Measurements from ENCODE around the gene UBE2N. TPM values are rescaled to one million over a fixed set of nuclear protein-coding genes. Genes with fewer than 3 reads are reported as not detected.

UBE2N gene
- total and polyA plus RNA-seq, 2 donors (not counting 3 experiments of a cell fraction or from before 2014, with no cell fraction given): 59.2 to 125 TPM

DNA sequence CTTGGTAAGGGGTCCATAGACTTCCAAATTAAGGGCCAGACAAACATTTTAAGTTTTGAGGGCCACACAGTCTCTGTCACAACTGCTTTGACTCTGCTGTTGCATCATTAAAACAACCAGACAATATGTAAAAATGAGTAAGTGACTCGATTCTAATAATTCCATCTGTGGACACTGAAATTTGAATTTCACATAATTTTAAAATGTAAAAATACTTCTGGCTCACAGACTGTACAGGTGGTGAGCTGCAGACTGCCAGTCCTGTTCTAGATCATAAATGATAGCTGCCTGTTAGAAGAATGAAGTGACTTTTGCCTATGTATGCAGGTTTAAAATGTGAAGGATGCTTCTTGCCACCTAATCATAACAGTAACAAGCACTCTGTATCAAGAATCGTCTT is 48.3 kb downstream of the UBE2N start:
- POLR2A ChIA-PET: no interaction called here
- Histone ChIP-seq H3K9me1 (replicated peaks; ENCODE audit: control insufficient read depth, extremely low read depth, insufficient read depth, low read length) (no peaks in the 10 kb centered on the region), H3K4me3 (replicated peaks in 1 of 3; ENCODE audit: insufficient read depth in 1 of 3, low read depth in 1 of 3, low read length in 3 of 3) (no peak overlapping the region), H3K9ac (replicated peaks; ENCODE audit: extremely low read depth, insufficient read depth, low read length) (no peak overlapping the region), H3K79me2 (ENCODE audit: control insufficient read depth, insufficient read depth, low read length) (peaks cover 63% of the 10 kb centered on the region), H3K9me3 (replicated peaks; ENCODE audit: control insufficient read depth, insufficient read depth, low read length) (no peaks in the 10 kb centered on the region), H3K27me3 (ENCODE audit: control insufficient read depth in 2 of 2, insufficient read depth in 2 of 2, low read length in 2 of 2) (no peaks in the 10 kb centered on the region), H3K27ac (ENCODE audit: insufficient read depth, low read depth, low read length) (no peak overlapping the region), H3K4me1 (ENCODE audit: control insufficient read depth, extremely low read depth, insufficient read depth, low read length) (peaks cover under 1% of the 10 kb centered on the region), H4K20me1 (replicated peaks; ENCODE audit: control insufficient read depth, extremely low read depth, insufficient read depth, low read length) (peaks cover 14% of the 10 kb centered on the region), H2AFZ (ENCODE audit: low read depth, low read length) (no peak overlapping the region), H3K36me3 (ENCODE audit: control insufficient read depth in 2 of 2, extremely low read depth in 1 of 2, insufficient read depth in 2 of 2, low read length in 2 of 2) (peaks cover 18 to 24% of the 10 kb centered on the region in 2 experiments), H3K4me2 (ENCODE audit: insufficient read depth, low read length) (no peak overlapping the region)
- DNase-seq (ENCODE audit: low read depth, low spot score) (no peak), FAIRE-seq (no peak)
- TF ChIP-seq POLR2A (IDR thresholded peaks at IDR 0.05; ENCODE audit: low read depth, low read length): no peak
- no TSS peak for BruUV-seq (replicated peaks)
- CTCF ChIA-PET: no interaction called here
- intact Hi-C loops (cut with micrococcal nuclease) (no loop called here), dilution Hi-C loops (cut with MboI; ENCODE audit: extremely low pct_ligation_motif_present, low sequenced_read_pairs) (loop anchor here (25.0 kb wide), 1 partner anchor 381 kb away; no protein-coding TSS in a partner anchor)

DNA sequence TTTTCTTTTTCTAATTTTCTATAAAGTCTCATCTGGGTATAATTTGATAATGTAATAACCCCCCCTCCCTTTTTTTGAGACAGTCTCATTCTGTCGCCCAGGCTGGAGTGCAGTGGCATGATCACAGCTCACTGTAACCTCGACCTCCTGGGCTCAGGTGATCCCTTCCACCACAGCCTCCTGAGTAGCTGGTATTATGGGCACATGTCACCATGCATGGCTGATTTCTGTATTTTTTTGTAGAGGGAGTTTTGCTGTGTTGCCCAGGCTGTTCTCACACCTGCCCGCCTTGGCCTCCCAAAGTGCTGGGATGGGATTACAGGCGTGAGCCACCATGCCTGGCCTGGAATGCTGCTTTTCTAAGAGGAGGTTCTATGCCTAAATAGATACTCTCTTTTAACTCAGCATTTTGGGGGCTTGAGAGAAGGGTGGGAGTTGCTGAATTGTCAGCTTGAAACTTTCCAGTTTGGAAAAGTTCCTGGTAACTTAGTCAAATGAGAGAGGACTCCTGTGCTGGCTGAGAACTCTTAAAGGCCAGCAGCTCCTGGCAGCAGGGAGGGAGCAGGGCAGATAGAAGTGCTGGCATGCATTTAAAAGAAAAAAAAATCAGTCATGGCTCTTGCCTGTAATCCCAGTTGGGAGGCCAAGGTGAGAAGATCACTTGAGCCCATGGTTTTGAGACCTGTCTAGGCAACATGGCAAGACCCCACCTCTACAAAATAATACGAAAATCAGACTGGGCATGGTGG is 51.0 kb downstream of the UBE2N start:
- no peak overlapping the region for H3K27ac ChIP-seq (ENCODE audit: insufficient read depth, low read depth, low read length)
- TF ChIP-seq POLR2A (IDR thresholded peaks at IDR 0.05; ENCODE audit: low read depth, low read length) (peak; percentile 12), MYC (IDR thresholded peaks at IDR 0.05; ENCODE audit: low read depth, low read length) (no peak)
- H3K27me3 ChIP-seq (ENCODE audit: control insufficient read depth in 2 of 2, insufficient read depth in 2 of 2, low read length in 2 of 2): no peaks in the 10 kb centered on the region
- DNase-seq (ENCODE audit: low read depth, low spot score): no peak
- dilution Hi-C loops (cut with MboI; ENCODE audit: extremely low pct_ligation_motif_present, low sequenced_read_pairs): loop anchor here (25.0 kb wide), 1 partner anchor 378 kb away; no protein-coding TSS in a partner anchor
- no peaks in the 10 kb centered on the region for H3K9me3 ChIP-seq (replicated peaks; ENCODE audit: control insufficient read depth, insufficient read depth, low read length)
- H3K79me2 ChIP-seq (ENCODE audit: control insufficient read depth, insufficient read depth, low read length): peaks cover 81% of the 10 kb centered on the region
- H2AFZ ChIP-seq (ENCODE audit: low read depth, low read length): no peak overlapping the region
- H3K9me1 ChIP-seq (replicated peaks; ENCODE audit: control insufficient read depth, extremely low read depth, insufficient read depth, low read length): no peaks in the 10 kb centered on the region
- peaks cover 23% of the 10 kb centered on the region for H4K20me1 ChIP-seq (replicated peaks; ENCODE audit: control insufficient read depth, extremely low read depth, insufficient read depth, low read length)
- H3K9ac ChIP-seq (replicated peaks; ENCODE audit: extremely low read depth, insufficient read depth, low read length): no peak overlapping the region
- peaks cover 12 to 15% of the 10 kb centered on the region in 2 experiments for H3K36me3 ChIP-seq (ENCODE audit: control insufficient read depth in 2 of 2, extremely low read depth in 1 of 2, insufficient read depth in 2 of 2, low read length in 2 of 2)
- POLR2A ChIA-PET: no interaction called here
- FAIRE-seq: no peak
- no peak overlapping the region for H3K4me2 ChIP-seq (ENCODE audit: insufficient read depth, low read length)
- no TSS peak for BruUV-seq (replicated peaks)
- intact Hi-C loops (cut with micrococcal nuclease): no loop called here
- H3K4me3 ChIP-seq (replicated peaks in 1 of 3; ENCODE audit: insufficient read depth in 1 of 3, low read depth in 1 of 3, low read length in 3 of 3): no peak overlapping the region
- CTCF ChIA-PET: interaction anchor here (1.6 kb wide), 2 partner anchors 403 to 709 kb away, joined by 3 to 8 read pairs; no protein-coding TSS in a partner anchor
- H3K4me1 ChIP-seq (ENCODE audit: control insufficient read depth, extremely low read depth, insufficient read depth, low read length): peaks cover 12% of the 10 kb centered on the region

Measured in endothelial cell of umbilical vein (primary cell).